DMS79 treated with DMSO at 0.1 percent for 48 hours (cell line): ENCODE data around the gene APBB2.

Source experiments
- DNase-seq: peaks from one replicate; lab custom pipeline; 2025; lab: John Stamatoyannopoulos, UW

Gene APBB2

GRCh38 chr4:41135801-41136200 lies 78.5 kb downstream of the APBB2 start:
- DNase-seq: no peak

- no peak for DNase-seq
Observed at GRCh38 chr4:41134581-41134980, 79.8 kb downstream of the APBB2 start.

GRCh38 chr4:41133454-41134018 lies 80.8 kb downstream of the APBB2 start:
- DNase-seq: no peak

- no peak for DNase-seq
Observed at GRCh38 chr4:41132055-41132683, 82.2 kb downstream of the APBB2 start.

GRCh38 chr4:41129936-41130440 lies 84.4 kb downstream of the APBB2 start:
- no peak for DNase-seq

- peak; percentile 34 for DNase-seq
Observed at GRCh38 chr4:41129128-41129754, 85.1 kb downstream of the APBB2 start.

GRCh38 chr4:41125558-41126311 lies 88.6 kb downstream of the APBB2 start:
- no peak for DNase-seq

- no peak for DNase-seq
Observed at GRCh38 chr4:41124916-41125548, 89.3 kb downstream of the APBB2 start.

- no peak for DNase-seq
Observed at GRCh38 chr4:41122775-41123174, 91.6 kb downstream of the APBB2 start.

- DNase-seq: no peak
Observed at GRCh38 chr4:41122309-41122708, 92.0 kb downstream of the APBB2 start.

GRCh38 chr4:41121906-41122305 lies 92.4 kb downstream of the APBB2 start:
- no peak for DNase-seq

GRCh38 chr4:41120297-41121217 lies 93.8 kb downstream of the APBB2 start:
- no peak for DNase-seq

GRCh38 chr4:41119867-41120295 lies 94.5 kb downstream of the APBB2 start:
- no peak for DNase-seq

- DNase-seq: no peak
Observed at GRCh38 chr4:41111791-41112190, 102.6 kb downstream of the APBB2 start.

- DNase-seq: no peak
Observed at GRCh38 chr4:41110050-41110449, 104.3 kb downstream of the APBB2 start.

- no peak for DNase-seq
Observed at GRCh38 chr4:41108481-41108880, 105.9 kb downstream of the APBB2 start.

- no peak for DNase-seq
Observed at GRCh38 chr4:41106694-41107419, 107.5 kb downstream of the APBB2 start.

GRCh38 chr4:41106081-41106480 lies 108.3 kb downstream of the APBB2 start:
- DNase-seq: no peak

- DNase-seq: no peak
Observed at GRCh38 chr4:41104155-41104554, 110.2 kb downstream of the APBB2 start.

- DNase-seq: no peak
Observed at GRCh38 chr4:41103657-41104056, 110.7 kb downstream of the APBB2 start.
